NOMO-1 treated with dmso at 0.1 percent for 144 hours (cell line): Measurements from ENCODE around the gene KIAA0040.

Source experiments
- DNase-seq: peaks from one replicate; lab custom pipeline; 2025; ENCODE audit not compliant: unreplicated experiment; lab: John Stamatoyannopoulos, UW

Gene KIAA0040

GRCh38 chr1:175172503-175172902 lies 20.1 kb downstream of the KIAA0040 start:
- DNase-seq = no peak

GRCh38 chr1:175171036-175171913 lies 21.3 kb downstream of the KIAA0040 start:
- no peak for DNase-seq

- no peak for DNase-seq
Measured at GRCh38 chr1:175169286-175170018, 23.1 kb downstream of the KIAA0040 start.

- DNase-seq = no peak
Measured at GRCh38 chr1:175168782-175169181, 23.8 kb downstream of the KIAA0040 start.

GRCh38 chr1:175167861-175168260 lies 24.7 kb downstream of the KIAA0040 start:
- DNase-seq = no peak

- DNase-seq = no peak
Measured at GRCh38 chr1:175166746-175167145, 25.8 kb downstream of the KIAA0040 start.

- DNase-seq = no peak
Measured at GRCh38 chr1:175164751-175165150, 27.8 kb downstream of the KIAA0040 start.

- DNase-seq = no peak
Measured at GRCh38 chr1:175163702-175164101, 28.9 kb downstream of the KIAA0040 start.

- no peak for DNase-seq
Measured at GRCh38 chr1:175162955-175163354, 29.6 kb downstream of the KIAA0040 start.

- DNase-seq = no peak
Measured at GRCh38 chr1:175158170-175158591, 34.4 kb downstream of the KIAA0040 start.

- no peak for DNase-seq
Measured at GRCh38 chr1:175157200-175157599, 35.4 kb downstream of the KIAA0040 start.

- no peak for DNase-seq
Measured at GRCh38 chr1:175155936-175156335, 36.6 kb downstream of the KIAA0040 start.

- DNase-seq = no peak
Measured at GRCh38 chr1:175155473-175155856, 37.1 kb downstream of the KIAA0040 start.

GRCh38 chr1:175154629-175155472 lies 37.7 kb downstream of the KIAA0040 start:
- DNase-seq = peak; percentile 64

- peak; percentile 34 for DNase-seq
Measured at GRCh38 chr1:175152006-175152652, 40.4 kb downstream of the KIAA0040 start.

- no peak for DNase-seq
Measured at GRCh38 chr1:175150596-175151319, 41.8 kb downstream of the KIAA0040 start.

- DNase-seq = no peak
Measured at GRCh38 chr1:175148068-175148467, 44.5 kb downstream of the KIAA0040 start.

- DNase-seq = no peak
Measured at GRCh38 chr1:175147569-175147968, 45.0 kb downstream of the KIAA0040 start.

- DNase-seq = peak; percentile 21
Measured at GRCh38 chr1:175146529-175147213, 45.9 kb downstream of the KIAA0040 start.
